ENCODE results near the gene SLC30A4. TPM values are rescaled to one million over a fixed set of nuclear protein-coding genes. Genes with fewer than 3 reads are reported as not detected.
A peak's percentile ranks its signal among the peaks of the same experiment; 100 is the strongest.

Gene SLC30A4
- total RNA-seq, 1 donor from 2014 or later, result 2.1 TPM

DNA sequence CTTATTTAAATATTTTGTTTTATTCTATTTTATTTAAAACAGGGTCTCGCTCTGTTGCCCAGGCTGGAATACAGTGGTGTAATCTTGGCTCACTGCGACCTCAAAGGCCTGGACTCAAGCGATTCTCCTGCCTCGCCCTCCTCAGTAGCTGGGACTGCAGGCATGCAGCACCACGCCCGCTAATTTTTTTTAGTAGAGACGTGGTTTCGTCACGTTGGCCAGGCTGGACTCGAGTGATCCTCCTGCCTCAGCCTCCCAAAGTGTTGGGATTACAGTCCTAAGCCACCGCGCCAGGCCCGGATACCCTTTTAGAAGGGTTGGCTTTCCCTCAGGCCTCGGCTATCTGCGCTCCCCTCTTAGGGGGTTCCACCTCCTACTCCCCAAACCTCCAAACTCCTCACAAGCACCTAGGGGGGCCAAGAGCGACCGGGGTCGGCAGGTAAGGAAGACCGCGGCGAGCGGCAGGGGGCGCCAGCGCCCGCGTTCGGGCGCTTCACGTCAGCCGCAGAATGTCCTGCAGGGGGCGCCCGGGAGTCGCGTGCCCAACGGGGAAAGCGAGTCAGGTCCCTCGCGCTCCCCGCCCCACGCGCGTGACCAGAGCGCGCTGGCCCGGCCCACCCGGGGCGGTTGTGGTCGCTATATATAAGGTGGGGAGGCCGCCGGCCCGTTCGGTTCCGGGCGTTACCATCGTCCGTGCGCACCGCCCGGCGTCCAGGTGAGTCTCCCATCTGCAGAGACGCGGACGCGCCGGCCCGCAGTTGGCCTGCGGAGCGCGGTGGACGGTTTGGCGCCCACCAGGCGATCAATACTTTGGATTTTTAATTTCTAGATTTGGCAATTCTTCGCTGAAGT is 92.4 kb downstream of the SLC30A4 start:
- peak overlapping the region; percentile 56 for H3K4me3 ChIP-seq (ENCODE audit: low read depth, low read length)
- no peak for DNase-seq (ENCODE audit: low read depth)
- TF ChIP-seq, protein P1, sequence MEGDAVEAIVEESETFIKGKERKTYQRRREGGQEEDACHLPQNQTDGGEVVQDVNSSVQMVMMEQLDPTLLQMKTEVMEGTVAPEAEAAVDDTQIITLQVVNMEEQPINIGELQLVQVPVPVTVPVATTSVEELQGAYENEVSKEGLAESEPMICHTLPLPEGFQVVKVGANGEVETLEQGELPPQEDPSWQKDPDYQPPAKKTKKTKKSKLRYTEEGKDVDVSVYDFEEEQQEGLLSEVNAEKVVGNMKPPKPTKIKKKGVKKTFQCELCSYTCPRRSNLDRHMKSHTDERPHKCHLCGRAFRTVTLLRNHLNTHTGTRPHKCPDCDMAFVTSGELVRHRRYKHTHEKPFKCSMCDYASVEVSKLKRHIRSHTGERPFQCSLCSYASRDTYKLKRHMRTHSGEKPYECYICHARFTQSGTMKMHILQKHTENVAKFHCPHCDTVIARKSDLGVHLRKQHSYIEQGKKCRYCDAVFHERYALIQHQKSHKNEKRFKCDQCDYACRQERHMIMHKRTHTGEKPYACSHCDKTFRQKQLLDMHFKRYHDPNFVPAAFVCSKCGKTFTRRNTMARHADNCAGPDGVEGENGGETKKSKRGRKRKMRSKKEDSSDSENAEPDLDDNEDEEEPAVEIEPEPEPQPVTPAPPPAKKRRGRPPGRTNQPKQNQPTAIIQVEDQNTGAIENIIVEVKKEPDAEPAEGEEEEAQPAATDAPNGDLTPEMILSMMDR (conservative IDR thresholded peaks at IDR 0.05; ENCODE audit: low read depth, low read length), result peak; percentile 100

Other genes starting within 250 kb of the SLC30A4 start
- gene GATM, start 144.2 kb downstream of the SLC30A4 start, total RNA-seq, result 4.7 and 9.9 TPM in 2 replicates
- gene BLOC1S6, start 64.6 kb upstream of the SLC30A4 start, total RNA-seq, result 40.9 and 53.7 TPM in 2 replicates
- gene SQOR, start 112.3 kb upstream of the SLC30A4 start, total RNA-seq, result 107 and 124 TPM in 2 replicates

Measured in epithelial cell of proximal tubule (primary cell).